NCI-H2196 (cell line): ENCODE data around the gene IL10.
"Not testable (repeated sequence)": the region's sequence is repeated elsewhere in the genome, so short reads cannot be mapped to it uniquely, and the experiment has no call there.

Experiments
- DNase-seq: peaks from one replicate; lab custom pipeline; 2025; ENCODE audit not compliant: unreplicated experiment; lab: John Stamatoyannopoulos, UW

IL10 gene

DNA sequence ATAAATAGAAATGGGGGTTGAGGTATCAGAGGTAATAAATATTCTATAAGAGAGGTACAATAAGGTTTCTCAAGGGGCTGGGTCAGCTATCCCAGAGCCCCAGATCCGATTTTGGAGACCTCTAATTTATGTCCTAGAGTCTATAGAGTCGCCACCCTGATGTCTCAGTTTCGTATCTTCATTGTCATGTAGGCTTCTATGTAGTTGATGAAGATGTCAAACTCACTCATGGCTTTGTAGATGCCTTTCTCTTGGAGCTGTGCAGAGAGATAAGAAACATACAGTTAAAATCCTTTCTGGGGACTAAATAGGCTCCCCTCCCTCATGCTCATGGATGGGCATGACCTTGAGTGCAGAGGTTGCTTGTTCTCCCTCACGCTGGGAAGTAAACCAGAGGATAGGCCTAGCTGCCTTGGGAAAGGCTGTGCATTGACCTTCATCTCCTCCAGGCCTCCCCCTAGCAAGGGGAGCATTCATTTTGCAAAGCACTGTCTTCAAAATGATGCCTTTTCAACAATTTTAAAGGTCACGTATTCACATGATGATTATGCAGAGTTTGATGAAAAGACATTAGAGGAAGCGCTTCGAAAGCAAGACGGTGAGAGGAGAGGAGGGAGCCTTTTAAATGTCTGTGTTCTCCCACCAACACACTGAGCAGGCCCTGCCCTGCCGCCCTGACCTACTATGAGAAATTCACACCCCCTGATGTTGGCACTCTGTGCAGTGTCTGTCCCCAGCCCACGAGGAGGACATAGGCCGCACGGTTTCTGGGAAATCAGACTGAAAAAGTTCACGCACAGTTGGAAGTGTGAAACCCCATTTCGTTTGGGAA is 3.6 kb downstream of the IL10 start:
- DNase-seq, result no peak

DNA sequence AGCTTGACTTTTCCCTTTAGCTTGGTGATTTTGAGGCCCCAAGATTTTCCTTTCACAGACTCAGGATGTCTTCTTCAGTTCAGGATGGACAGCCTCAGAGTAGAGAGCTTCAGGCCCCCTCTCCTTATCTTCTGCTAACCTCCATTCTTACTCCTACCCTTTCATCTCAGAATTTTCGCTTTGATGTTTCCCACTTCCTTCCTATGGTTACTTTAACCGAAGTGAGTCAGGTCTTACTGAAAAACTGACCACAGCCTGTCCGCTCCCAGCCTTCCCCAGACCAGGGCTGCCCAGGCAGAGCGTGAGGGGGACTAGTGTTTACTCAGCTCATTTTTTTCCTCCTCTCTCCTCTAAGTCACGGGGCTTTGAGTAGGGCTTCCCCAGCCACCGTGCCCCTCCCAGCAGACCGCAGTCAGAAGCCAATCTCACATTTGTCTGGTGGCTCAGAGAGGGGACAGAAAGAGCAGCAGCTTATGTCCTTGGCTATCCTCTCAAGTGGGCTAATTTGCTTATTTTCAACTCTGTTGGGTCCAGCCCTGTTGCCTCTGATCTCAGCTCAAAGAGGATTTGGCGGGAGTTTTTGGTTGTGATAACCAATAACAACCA is 5.9 kb downstream of the IL10 start:
- DNase-seq, result no peak

DNA sequence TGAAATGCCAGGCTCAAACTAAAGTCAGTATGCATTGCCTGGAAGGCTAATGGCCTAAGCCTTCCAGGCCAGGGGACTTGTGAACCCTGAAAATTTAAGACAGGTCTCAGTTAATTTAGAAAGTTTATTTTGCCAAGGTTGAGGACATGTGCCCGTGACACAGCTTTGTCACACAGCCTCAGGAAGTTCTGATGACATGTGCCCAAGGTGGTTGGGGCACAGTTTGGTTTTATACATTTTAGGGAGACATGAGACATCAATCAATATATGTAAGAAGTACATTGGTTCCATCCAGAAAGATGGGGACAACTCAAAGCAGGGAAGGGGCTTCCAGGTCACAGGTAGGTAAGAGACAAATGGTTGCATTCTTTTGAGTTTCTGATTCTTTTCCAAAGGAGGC is 6.5 kb downstream of the IL10 start:
- DNase-seq, result not testable (repeated sequence)

DNA sequence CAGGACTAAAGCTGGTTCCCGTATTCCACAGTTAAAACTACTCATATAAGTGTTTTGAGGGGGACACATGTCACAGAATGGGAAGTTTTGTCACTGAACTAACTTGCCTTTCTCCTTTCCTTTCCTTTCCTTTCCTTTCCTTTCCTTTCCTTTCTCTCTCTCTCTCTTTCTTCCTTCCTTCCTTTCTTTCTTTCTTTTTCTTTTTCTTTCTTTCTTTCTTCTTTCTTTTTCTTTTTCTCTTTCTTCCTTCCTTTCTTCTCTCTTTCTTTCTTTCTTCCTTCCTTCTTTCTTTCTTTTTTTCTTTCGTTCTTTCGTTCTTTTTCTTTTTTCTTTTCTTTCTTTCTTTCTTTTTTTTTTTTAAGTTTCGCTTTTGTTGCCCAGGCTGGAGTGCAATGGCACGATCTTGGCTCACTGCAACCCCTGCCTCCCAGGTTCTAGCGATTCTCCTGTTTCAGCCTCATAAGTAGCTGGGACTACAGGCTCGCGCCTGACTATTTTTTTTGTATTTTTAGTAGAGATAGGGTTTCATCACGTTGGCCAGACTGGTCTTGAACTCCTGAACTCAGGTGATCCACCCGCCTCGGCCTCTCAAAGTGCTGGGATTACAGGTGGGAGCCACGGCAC is 9.4 kb downstream of the IL10 start:
- DNase-seq, result not testable (repeated sequence)

DNA sequence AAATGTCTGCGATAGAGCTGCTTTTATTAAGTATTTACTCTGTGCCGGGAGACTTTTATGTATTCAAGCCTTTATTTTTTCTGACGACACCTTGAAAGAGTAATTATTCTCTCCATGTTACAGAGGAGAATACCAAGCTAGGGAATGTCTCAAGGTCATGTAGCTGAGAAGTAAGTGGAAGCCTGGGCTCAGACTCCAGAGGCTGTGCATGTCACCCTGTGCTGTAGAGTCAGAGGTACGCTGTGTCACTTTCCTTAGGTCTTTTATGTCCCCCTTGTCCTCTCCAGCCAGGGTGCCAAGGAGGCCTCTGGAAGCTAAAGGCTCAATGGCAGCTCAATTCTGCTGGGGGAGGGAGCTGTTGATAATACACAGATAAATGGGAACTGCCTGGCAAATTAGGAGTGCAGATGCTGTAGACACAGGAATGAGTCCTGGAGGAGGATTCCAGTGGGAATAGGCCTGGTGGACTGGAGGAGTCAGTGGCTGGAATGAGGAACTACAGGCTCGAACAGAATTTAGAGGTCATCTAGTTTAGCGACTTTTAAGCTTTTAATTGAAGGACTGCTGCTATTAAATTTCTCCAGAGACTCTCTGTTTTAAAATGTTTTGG is 11.0 kb downstream of the IL10 start:
- DNase-seq, result no peak

DNA sequence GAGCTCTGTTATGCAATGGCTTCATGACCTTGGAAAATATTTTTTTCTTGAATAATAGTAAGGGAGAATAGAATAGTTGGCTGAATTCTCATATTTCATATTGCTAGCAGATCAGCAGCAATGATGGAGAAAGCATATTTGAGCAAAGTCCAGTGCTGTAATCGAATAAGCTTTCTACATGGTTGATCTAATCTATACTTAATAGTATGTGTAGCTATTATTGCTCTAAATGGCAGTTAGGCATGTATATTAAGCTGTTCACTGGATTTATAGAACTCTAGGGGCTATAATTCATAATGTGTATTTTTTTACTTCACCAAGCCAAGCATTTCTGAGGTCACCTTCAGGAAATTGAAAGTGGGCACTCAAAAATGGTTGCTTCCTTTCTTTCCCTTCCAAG is 11.7 kb downstream of the IL10 start:
- no peak for DNase-seq

DNA sequence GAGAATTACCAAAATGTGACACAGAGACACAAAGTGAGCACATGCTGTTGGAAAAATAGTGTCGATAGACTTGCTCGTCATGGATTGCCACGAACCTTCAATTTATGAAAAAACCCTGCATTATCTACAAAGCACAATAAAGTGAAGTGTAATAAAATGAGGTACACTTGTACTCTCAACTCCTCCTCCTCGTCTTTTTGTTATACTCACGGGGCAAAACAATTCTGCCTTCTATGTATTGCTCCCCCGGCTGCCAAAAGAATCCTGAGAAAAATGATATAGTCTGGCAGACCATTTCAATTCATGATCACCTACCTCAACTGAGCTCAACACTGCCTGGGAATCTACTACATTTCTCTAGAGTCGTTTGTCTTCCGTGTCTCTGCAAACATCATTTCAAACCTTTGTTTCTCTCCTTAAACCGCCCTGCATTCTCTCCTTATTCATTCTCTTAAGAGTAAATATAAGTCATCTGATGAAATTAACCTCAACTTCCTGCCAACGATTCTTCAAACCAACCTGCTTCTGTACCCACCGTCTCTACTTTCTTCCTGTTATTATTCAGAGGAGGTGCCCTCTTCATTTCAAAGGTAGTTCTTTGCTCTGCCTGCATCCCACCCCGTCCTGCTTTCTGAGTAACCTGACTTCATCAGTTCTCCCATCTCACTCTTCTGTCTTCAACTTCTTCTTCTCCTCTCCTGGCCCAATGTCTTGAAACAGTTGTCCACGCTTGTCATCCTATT is 14.6 kb downstream of the IL10 start:
- no peak for DNase-seq

DNA sequence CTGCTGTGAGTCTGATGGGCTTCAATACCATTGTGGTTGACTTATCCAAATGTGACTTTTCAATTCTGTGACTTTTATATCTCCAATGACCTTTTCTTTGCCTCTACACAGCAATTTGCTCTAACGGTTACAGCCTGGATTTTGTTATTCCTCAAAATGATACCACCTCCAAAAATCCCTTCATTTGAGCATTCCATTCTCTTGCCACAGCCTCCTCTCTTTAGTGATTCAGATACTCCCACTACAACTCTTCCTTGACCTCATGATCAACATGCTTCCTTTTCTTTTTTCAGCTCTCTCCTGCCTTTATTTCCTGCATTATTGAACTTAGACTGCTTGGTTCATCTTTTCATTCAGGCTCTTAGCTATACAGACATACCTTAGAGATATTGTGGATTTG is 18.3 kb downstream of the IL10 start:
- DNase-seq, result no peak

DNA sequence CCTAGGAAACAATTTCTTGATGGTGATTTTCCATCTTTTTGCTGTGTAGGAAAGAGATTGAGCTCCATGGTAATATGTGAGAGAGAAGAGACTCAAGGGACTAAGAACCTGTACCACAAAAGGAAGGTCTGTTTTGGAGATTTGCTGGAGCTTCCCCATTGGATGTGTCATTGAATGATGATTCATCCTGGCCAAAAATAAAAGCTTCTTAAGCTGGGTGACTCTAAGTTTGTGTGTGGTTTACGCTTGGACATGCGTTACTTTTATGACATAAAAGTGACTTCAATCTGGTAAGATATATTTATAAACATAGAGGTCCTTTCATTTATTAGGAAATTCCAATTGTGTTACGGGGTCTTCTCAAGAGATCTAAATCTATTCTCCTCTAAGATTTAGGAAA is 19.2 kb downstream of the IL10 start:
- DNase-seq, result no peak

DNA sequence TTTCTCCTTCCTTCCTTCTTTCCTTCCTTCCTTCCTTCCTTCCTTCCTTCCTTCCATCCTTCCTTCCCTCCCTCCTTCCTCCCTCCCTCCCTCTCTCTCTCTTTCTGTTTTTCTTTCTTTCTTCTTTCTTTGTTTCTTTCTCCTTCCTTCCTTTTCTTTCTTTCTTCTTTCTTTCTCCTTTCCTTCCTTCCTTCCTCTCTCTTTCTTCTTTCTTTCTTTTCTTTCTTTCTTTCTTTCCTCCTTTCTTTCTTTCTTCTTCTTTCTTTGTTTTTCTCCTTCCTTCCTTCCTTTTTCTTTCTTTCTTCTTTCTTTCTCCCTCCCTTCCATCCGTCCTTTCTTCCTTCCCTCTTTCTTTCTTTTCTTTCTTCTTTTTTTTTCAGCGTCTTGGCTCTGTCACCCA is 19.8 kb downstream of the IL10 start:
- DNase-seq, result no peak

DNA sequence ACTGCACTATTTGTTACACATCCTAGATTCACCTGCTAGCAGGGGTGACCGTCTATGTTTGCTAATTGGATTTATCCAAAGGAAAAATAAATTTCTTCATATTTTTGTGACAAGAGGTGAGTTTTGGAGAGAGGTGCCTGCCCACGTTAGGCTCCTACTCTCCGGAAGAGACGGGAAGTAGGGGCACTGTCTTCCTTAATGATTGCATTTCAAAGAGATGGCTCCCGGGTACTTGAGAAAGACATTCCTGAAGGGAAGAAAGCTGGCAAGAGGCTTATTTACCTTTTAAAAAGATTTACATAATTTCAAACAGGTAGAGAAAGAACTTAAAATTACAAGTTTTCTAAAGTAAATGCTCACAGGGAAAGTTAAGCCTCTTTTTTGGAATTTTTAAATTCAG is 20.4 kb downstream of the IL10 start:
- DNase-seq, result no peak

DNA sequence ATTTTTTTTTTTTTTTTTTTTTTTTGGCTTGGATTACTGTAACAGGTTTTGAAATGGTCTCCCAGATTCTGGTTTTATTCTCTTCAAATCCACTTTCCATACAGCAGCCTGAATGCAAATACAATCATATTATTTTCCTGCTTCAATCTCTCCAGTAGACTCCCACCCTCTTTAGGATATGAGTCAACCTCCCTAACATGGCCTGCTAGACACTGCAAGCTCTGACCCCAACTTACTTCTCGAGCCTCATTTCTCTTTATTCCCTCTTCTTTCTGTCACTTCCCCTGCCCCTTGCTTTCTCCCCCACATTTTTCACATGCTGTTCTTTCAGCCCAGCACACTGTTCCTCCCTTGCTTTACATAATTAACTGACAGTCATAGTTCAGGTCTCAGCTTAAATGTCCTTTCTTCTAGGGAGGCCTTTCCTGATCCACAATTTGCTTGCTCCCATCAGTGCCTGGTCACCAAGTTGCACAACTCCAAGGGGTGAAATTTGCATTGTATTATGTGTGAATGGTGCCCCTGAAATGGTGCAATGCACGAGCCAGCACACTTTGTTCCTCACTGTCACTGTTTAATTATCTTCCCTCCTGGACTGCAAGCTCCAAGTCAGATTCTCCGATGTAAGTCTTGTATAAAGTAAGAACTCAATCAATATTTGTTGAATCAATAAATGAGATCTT is 23.8 kb downstream of the IL10 start:
- DNase-seq, result no peak

DNA sequence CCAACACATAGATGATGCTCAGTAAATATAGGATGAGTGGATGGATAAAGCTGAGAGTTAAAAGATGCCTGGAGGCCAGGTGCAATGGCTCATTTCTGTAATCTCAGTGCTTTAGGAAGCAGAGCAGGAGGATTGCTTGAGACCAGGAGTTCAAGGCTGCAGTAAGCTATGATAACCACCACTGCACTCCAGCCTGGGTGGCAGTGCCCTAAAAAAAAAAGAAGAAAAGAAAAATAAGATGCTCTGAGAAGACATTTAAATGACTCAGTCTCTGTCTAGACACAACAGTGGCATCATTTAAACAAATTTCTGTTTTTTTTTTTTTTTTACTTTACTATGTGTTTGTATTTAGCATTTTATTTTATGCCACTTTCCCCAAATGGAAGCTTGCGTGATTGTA is 27.0 kb downstream of the IL10 start:
- DNase-seq, result no peak

DNA sequence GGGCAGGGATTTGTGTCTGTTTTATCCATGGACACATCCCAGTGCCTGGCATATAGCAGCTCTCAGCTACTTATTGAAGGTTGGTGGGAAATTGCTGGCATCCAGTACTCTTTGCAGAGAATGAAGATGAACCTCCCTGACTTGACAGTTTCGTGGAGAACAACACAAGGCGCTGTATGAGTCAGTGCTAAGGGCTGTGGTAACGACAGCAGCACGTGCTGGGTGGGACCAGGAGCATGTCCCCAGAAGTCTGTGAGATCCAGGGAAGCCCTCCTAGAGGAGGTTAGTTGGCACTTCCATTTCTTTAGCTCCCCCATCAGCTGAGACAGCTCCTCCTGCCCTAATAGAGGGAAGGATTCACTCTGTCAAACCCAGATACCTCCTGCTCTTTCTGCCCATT is 27.6 kb downstream of the IL10 start:
- no peak for DNase-seq

DNA sequence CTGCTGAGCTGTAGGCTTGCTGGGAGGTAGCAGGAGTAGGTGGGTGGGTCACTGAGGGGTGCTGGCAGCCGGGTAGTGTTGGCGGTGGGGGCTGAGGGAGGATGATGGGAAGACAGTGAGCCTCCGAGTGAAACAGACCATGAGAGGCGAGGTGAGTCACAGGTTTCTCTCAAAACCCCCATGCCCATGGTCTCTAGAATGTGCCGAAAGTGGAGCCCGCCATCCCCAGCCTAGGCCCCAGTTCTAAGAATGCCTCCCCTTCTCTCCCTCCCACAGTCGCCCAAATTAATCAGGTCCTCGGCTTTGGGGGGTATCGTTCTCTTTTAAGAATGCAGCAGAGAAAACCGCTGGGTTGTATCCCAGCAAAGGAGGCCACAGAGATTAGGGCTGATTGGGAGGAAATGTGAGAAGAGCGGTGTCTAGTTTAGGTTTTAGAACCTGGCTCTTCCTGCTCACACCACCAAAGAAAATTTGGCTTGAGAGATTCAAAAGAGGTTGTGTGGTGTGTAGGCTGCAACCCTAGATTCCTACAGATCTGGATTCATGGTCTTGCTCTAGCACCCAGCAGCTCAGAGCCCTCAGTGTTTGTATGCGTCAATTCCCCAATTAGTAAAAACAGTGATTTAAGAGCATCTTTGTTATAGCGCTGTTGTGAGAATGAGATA is 29.4 kb downstream of the IL10 start:
- no peak for DNase-seq

DNA sequence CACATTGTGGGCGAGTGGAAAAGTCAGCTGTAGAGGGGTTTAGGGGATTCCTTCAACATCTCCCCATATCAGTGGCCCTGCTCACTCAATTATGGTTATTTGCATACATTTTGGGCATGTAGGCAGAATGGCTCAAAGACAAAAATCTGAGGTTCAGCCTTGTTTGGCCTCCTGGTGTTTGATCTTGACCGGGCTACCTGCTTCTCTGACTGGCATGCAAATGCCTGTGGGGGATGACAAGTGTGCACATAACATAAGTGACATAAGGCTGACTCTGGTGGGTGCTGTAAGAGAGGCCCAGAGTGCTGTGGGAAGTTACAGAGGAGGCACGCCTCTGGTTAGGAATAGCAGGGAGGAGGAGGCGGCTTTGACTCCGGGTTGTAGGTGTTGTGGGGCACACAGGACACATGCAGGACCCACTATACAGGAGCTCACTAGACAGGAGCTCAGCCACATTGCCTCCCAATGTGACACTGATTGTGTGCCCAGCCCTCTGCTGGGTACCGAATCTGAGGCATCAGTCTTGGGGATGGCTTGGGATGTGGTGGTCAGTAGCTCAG is 31.1 kb downstream of the IL10 start:
- no peak for DNase-seq

DNA sequence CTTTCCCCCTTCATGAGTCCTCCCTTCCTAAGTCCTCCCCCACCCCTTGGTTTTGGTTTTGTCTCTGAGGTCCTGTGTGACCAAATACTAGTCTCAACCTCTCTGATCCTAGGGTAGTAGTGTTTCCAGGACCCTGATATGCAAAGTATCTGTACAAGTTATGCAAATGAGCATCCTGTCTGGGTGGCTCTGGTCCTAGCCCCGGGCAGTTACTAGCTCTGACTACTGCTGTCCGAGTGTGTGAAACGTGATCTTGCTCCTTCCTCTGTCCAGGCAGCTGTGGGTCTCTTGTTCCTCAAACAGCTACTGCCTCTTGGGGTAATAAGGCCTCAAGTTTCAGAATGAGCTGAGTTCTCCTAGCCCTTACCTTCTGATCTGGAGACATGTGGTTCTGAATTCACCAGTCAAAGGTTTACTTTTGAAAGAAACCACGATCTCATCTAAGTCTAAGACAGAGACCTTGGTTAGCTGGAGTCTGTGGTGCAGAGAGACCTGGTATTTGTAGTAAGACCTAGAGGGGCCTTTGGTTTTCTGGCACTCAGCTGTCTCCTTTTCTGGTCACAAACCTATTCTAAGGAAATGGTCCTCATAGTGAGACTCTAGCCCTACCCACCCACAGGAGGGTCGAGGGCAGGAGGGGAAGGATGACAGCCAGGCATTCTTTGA is 32.8 kb downstream of the IL10 start:
- DNase-seq, result peak; percentile 29

DNA sequence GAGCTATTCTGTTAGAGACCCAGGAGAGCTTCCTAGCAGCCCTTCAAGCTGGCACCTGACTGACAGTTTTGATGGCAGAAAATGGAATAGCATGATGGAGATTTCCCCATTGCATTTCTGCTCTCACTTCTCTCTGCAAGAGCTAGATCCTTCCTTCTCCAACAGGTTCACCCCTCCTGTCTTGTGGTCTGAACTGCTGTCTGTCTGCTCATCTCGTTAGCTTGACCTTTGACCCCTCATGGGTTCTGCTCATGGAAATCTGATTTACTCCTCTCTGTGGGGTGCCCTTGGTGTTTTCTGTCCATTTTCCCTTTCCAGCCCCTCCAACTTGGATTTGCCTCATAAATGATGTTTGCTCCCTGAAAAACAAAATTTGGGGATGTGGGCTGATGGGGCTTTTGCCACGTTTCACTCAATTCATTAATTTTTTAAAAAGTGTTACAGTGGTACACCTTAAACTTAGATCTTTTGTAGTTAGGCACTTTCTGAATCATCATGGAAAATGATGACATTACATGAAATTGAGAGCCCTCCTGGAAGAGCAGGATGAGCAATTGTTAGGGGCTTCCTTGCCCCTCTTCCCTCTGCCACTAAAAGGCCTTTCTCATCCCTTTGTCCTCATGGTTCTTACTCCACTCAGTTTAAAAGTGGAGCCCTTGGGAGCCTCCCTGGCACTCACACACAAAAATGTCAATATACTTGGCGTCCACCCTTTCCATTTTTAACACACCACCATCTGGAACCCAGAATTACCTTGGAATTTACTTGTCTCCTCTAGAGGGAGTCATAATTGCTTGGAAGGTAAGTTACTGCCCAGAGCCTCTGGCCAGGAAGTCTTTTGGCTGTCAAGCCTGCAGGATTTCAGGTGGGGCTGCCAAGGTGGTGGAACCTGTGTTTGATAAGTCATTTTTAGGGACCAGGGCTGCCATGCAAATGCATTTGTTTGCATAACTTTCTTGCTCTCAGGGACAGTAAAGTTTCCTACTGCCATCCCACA is 33.6 kb downstream of the IL10 start:
- DNase-seq, result peak; percentile 38
